Endometrial microvascular endothelial cells (primary cell): Measurements from ENCODE around the gene BNC2. TPM values are rescaled to one million over a fixed set of nuclear protein-coding genes. Genes with fewer than 3 reads are reported as not detected.

Experiments used
- in situ Hi-C: cut with HindIII; loops from 2 replicates; pipeline ENCODE4 v1.10.0; 2017; ENCODE audit warnings: low sequenced_read_pairs, low pct_unique_long_range_greater_than_20kb; ENCODE audit errors: inconsistent ontology term
- total RNA-seq: library from RNA; depleted of rRNA; stranded (reverse); fragments of >200 nt; gene quantifications from one replicate; pipeline ENCODE4 v1.2.3, GENCODE V29; 2015; ENCODE audit errors: inconsistent ontology term

The BNC2 gene
- total RNA-seq, 1 donor from 2014 or later, result 18.7 TPM

- in situ Hi-C loops, result no loop called here
These were observed 45.7 kb downstream of the BNC2 start for GRCh38 chr9:16824545-16825330.

DNA sequence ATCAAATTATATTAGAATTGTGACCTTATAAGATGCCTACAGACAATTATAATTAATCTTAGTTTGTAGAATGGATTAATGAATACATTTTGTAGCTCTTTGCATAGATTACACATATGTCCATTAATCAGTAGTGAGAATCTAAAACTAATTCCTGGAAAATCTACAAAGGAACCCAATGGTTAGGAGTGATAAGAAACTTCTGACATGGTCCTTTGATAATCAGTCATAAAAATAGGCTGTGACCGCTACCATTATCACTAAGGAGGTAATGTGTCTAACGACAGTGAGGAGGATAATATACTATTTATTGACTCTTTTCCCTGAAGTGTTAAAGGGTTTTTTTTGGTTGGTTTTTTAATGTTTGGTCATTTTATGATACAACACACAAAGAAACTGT lies 46.6 kb downstream of the BNC2 start:
- in situ Hi-C loops, result no loop called here

DNA sequence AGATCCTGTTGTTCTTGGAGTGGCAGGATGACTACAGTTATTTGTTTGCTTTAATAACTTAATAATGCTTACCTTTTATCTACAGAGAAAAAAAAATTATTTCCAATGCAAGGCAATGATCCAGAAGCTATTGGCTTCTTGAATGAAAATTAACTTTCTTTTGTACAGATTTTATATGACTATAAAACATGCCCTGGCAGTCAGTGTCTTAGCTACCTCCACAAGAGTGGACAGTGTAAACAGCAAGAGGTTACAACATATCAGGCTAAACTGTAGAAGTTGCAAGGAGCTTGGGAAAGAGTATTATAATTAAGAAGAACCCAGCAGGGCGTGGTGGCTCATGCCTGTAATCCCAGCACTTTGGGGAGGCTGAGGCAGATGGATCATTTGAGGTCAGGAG lies 49.1 kb downstream of the BNC2 start:
- in situ Hi-C loops, result no loop called here

DNA sequence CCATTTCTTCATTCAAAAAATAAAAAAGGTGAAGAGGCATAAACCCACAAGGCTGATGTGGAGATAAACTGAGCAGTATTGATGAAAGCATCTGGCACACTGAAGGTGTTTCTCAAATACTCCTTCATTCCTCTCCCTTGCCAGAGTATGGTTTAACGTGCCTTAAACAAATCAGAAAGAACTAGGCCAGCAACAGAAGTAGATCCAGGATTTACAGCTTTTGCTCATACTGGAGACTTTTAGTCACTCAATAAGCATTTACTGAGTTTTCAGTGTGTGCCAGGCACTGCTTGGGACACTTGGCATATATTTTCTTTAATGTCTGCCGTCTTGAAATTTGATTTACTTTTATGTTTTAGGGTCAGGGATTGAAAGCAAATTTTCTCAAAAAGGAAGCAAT lies 53.0 kb downstream of the BNC2 start:
- in situ Hi-C loops, result no loop called here

- in situ Hi-C loops, result no loop called here
These were observed 53.5 kb downstream of the BNC2 start for GRCh38 chr9:16817002-16817401.

DNA sequence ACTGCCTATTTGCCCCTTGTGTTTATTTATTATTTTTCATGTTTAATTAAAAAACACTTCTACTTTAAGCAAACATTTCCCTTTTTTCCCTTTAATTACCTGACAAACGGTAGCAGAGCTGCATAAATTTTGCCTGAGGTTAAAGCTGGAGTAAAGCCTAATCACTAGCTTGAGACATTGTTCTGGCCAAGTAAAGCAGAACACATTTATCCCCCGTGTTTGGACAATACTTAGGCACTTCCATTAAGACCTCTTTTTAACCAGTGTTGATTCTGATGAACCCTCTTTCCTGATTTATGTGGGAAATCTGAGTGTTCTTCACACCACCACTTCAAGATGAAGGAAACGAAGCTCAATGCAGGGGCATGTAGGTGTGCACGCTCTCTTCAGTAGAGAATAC lies 54.5 kb downstream of the BNC2 start:
- in situ Hi-C loops, result no loop called here

DNA sequence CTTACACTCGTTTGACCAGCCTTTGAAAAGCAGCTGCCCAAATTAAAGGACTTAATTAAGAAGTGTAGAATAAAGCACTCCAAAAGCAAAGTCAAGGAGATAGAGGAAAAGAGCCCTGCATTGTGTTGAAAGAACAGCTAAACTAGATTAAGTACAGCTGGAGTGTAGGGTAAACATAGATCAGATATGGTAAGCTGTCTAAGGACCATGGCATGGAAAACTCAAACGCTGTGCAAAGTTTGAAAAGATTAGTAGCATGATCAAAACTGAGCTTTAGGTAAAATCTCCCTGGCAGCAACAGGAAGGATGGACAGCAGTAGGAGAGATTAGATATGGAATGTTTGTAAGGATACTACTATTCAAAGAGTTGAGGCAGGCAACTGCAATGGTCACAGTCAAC lies 55.4 kb downstream of the BNC2 start:
- in situ Hi-C loops, result no loop called here

DNA sequence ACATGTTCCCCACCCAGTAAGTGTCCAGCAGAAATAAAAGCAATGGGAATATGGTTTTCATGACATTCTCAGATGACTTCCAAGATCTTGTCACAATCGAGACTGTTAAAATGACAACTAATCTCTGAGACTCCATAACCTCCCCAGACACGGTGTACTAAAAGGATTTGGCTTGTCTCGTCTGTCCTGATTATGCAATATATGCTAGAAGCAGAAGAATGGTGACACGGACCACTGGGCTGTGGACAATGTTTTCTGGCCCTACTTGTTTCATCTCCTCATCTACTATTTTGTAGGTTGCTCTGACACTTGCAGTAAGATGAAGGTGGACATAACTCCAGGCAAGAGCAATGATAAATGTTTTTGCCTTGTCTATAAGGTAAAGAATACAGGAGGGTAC lies 56.6 kb downstream of the BNC2 start:
- in situ Hi-C loops, result no loop called here

DNA sequence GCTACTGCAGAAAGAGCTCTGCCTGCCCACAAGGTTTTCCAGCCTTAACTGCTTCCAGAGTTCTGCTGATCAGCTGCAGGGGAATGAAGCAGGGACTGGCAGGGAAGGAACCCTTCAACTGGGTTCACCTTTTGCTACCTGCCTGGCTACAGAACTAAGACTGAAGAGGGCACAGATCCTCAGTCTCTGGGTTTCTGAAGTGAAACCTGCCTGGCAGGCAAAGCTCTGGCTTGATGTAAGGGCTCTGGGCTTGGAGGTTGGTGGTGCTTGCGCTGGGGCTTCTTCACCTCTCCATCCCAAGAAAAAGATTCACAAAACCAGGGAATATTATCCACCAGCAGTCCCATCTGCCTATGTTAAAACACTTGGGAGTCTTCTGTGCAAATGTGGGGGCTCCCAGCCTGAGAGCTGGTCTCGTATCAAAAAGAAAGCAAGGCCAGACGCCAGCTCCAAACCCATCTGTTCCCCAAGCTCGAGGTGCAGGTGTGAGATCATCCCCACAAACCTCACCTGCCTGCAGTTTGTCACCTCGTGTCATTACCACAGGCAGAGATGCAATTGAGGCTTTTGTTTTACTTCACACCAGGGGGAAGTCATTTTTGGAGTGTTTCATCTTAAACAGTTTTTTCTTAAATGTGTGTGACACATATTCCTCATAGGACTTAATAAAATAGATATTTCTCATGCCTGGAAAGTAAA lies 58.3 kb downstream of the BNC2 start:
- in situ Hi-C loops, result no loop called here

GRCh38 chr9:16809912-16810610 lies 60.4 kb downstream of the BNC2 start:
- in situ Hi-C loops, result no loop called here

DNA sequence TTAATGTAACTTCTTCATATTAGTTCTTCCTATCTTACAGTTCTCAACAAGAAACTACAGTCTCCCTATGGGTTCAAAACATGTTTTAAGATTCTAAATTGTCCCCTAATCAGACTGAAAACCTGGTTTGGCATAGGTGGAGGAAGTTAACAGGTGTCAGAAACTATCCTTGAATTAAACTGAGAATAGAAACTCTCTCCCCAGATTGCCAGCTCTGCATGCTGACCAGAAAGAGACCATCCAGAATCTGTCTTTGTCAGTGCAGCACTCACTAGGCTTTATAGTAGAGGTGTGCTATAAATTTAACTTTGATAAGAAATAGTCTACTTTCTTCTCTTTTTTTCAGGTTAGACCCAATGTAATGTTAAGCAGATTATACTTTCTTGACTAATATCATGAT lies 63.8 kb downstream of the BNC2 start:
- in situ Hi-C loops, result no loop called here

DNA sequence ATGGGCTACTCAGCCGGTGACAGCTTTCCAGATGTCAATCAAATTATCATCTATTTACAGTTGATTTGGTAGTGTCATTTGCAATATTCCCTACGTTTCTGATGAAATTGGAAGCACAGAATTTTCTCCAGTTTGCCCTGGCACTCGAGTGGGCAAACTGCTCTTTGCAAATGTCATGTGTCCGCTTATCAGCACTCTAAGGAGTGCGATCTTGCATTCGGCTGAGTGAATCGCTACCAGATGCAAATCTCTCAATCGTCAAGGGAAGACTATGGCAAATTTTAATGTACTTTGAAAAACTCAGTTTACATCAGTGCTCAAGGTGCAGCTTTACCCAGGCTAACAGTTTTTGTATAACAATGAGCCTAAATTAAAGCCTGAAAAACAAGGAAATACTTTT lies 66.8 kb downstream of the BNC2 start:
- in situ Hi-C loops, result no loop called here

GRCh38 chr9:16801871-16802466 lies 68.5 kb downstream of the BNC2 start:
- in situ Hi-C loops, result no loop called here

GRCh38 chr9:16796304-16796825 lies 74.1 kb downstream of the BNC2 start:
- in situ Hi-C loops, result no loop called here

GRCh38 chr9:16794871-16795639 lies 75.4 kb downstream of the BNC2 start:
- in situ Hi-C loops, result no loop called here

- in situ Hi-C loops, result no loop called here
These were observed 76.4 kb downstream of the BNC2 start for GRCh38 chr9:16794103-16794502.

- in situ Hi-C loops, result no loop called here
These were observed 82.7 kb downstream of the BNC2 start for GRCh38 chr9:16787724-16788123.

DNA sequence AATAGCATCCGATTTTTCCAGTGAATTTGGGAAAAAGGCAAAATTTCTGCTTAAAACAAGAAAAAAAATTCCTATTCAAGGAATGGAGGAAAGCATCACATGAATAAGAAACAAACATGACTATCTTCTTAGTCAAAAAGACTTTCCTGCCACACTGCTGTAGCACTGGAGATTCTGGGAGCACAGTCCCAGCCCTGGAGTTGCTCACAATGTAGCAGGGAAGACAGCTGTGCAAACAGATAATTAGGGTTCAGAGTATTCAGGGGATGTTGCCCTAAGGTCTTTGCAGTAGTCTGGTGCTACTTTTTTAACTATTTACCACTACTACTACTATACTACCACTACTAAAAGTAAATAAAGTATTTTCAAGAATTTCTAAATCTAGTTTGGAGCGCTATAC lies 86.5 kb downstream of the BNC2 start:
- in situ Hi-C loops, result no loop called here

DNA sequence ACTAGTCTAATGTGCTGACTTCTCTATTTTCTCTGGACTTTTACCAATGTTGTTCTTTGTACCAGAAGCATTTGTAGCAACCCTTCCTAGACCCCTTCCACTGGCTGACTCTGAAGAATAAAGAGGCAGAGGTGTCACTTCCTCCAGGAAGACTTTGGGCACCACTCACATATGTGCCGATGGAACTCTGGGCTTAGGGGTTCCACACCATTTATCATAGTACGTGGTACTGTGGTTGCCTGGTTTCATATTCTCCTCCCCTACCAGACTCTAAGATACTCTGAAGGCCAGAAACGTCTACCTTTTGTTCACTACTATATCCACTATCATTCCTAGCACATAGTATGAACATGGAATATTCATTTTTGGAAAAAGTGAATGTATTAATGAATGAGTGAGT lies 88.0 kb downstream of the BNC2 start:
- in situ Hi-C loops, result no loop called here
